GM18511 (cell line): ENCODE data around the gene ACSS1.
"Not testable (repeated sequence)": the region's sequence is repeated elsewhere in the genome, so short reads cannot be mapped to it uniquely, and the experiment has no call there.

Experiments
- ATAC-seq: cut with Tn5 transposase; IDR thresholded peaks from one replicate; pipeline ENCODE4 v1.9.1; 2021; ENCODE audit warnings: mild to moderate bottlenecking, moderate library complexity; ENCODE audit not compliant: unreplicated experiment

ACSS1 gene

GRCh38 chr20:25015986-25016385 lies 42.0 kb downstream of the ACSS1 start:
- ATAC-seq, result no peak

DNA sequence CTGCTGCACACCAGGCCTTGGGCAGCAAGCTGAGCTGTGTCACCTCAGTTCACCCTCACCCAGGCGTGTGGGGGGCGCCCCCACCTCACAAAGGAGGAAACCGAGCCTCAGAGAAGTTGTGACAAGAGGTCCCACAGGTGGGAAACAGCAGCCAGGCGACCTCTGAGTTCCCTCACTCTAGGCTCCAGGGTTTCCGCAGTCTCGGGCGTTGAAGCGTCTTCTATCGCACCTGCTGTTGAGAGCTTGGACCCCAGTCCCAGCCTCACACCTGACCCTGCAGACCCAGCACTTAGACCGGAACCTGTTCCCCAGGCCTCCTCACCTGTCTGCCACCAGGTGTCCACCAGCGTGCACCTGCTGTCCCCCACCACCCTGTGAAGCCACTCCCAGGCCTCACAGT lies 43.1 kb downstream of the ACSS1 start:
- ATAC-seq, result no peak

GRCh38 chr20:25013478-25014380 lies 44.2 kb downstream of the ACSS1 start:
- ATAC-seq, result no peak

GRCh38 chr20:25012616-25013189 lies 45.2 kb downstream of the ACSS1 start:
- ATAC-seq, result no peak

- no peak for ATAC-seq
These were observed 46.1 kb downstream of the ACSS1 start for GRCh38 chr20:25011831-25012241.

GRCh38 chr20:25011261-25011660 lies 46.7 kb downstream of the ACSS1 start:
- no peak for ATAC-seq

GRCh38 chr20:25009218-25010145 lies 48.5 kb downstream of the ACSS1 start:
- no peak for ATAC-seq

DNA sequence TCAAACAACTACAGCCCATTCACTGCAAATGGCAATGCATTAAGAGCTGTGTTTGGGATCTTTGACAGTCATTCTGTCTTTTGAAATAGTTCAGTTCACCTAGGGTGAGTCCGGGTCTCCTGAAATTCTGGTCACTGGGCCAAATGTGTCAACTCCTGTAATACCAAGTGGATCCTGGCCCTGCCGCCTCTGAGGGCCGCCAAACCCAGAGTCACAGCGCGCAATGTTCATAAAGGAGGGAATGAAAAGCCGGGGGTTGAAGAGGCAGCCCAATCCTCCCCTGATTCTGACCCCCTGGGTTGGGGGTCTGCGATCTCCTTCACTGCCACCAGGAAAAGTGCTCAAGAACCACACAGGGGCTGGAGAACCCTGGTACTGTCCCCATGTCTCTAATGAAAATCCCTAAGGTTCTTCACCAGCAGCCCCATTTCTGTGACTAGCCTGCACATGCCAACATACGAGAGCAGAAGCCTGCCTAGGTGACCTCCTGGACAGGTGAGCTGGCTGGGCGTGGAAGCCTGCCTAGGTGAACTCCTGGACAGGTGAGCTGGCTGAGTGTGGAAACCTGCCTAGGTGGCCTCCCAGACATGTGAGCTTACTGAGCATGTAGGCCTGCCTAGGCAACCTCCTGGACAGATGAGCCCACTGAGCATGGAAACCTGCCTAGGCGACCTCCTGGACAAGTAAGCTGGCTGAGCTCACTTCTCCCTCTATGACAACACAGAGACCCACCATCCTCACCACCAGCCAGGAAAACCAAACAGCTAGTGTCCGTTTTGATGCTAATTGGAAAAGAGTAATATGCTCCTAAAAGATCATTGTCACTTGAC lies 49.3 kb downstream of the ACSS1 start:
- no peak for ATAC-seq

GRCh38 chr20:25007491-25008305 lies 50.2 kb downstream of the ACSS1 start:
- ATAC-seq, result no peak

DNA sequence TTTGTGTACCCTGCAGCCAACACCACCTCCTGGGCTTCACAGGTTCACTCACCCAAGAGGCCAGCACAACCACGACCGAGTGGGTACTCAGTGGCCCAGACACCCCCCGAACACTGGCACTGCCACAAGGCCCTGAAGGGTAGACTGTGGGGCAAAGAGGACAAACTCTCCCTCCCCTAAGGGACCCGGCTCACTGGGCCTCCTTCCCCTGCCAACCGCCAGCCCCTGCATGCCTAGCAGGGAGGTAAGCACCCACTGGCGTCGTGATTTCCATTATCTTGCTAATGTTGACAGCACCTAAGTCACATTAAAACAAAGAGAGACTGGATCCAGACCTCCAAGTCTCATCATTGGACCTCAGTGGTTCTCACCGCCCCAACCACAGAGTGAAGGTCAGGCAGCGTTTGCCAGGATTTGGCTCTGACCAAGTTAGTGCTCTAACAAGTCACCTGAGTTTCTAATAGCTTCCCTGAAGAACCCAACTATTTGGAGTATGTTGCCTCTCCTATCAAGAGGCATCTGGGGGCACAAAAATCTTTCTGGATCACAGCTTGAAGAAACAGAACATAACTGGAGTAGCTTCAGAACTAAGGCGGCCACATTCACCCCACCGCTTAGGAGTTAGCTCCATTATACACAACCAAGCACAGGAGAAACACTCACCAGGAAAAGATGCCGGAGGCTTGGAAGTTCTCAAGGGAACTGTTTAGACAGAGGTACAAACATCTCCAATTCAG lies 51.3 kb downstream of the ACSS1 start:
- ATAC-seq, result no peak

GRCh38 chr20:25005661-25006060 lies 52.3 kb downstream of the ACSS1 start:
- no peak for ATAC-seq

- ATAC-seq, result no peak
These were observed 52.7 kb downstream of the ACSS1 start for GRCh38 chr20:25005220-25005619.

DNA sequence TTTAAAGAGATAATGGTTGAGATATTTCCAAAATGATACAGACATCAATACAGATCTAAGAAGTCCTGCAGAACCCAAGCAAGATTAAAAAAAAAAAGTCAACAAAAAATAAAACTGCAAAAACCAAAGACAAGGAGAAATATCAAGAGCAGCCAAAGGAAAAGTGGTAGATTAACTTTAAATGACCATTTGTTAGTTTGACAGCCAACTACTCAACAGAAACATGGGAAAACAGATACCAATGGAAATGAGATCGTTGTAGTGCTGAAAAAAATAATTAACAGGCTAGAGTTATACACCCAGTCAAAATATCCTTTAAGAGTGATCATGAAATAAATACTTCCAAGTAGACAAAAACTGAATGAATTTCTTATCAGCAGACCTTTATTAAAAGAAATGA lies 54.9 kb downstream of the ACSS1 start:
- ATAC-seq, result no peak

DNA sequence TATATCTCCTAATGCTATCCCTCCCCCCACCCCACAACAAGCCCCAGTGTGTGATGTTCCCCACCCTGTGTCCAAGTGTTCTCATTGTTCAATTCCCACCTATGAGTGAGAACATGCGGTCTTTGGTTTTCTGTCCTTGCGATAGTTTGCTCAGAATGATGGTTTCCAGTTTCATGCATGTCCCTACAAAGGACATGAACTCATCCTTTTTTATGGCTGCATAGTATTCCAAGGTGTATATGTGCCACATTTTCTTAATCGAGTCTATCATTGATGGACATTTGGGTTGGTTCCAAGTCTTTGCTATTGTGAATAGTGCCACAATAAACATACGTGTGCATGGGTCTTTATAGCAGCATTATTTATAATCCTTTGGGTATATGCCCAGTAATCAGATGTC lies 56.6 kb downstream of the ACSS1 start:
- ATAC-seq, result not testable (repeated sequence)

DNA sequence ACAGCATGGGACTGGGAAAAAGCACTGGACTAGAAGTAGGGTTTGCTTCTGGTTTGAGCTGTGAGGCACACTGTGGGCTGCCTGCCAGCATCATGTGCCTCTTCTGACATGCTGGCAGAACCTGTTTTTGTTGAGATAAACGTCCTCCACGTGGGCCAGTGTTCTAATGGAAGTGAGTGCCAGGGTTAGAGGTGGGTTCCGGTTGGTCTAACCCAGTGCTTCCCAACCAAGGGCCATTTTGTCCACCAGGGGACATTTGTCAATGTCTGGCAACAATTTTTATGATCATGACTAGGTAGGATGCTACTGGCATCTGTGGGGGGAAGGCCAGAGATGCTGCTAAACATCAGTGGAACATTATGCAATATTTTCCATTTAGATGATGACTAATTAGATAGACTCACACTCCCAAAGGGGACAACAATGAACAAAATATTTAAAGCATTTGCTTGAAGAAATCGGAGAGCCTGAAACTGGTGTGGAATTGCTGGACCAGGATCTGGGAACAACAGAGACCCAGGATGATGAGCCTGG lies 57.6 kb downstream of the ACSS1 start:
- no peak for ATAC-seq

DNA sequence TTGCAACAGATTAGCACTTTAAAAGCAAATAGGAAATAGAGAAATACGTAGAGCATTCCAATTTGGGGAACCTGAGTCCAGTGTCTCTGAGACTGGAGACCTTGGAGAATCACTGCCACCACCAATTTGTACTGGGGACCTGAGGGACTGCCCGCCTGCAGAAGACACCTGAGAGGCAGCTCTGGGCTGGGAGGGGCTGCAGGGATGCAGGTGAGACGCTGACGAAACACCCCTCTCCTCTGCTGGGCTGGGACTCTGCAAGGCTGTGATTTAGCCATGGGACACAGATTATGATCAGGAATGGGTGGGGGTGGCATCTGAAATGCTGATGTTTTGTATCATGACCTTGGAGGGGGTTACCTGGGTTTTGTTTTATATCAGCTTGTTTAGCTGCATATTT lies 58.4 kb downstream of the ACSS1 start:
- ATAC-seq, result no peak

DNA sequence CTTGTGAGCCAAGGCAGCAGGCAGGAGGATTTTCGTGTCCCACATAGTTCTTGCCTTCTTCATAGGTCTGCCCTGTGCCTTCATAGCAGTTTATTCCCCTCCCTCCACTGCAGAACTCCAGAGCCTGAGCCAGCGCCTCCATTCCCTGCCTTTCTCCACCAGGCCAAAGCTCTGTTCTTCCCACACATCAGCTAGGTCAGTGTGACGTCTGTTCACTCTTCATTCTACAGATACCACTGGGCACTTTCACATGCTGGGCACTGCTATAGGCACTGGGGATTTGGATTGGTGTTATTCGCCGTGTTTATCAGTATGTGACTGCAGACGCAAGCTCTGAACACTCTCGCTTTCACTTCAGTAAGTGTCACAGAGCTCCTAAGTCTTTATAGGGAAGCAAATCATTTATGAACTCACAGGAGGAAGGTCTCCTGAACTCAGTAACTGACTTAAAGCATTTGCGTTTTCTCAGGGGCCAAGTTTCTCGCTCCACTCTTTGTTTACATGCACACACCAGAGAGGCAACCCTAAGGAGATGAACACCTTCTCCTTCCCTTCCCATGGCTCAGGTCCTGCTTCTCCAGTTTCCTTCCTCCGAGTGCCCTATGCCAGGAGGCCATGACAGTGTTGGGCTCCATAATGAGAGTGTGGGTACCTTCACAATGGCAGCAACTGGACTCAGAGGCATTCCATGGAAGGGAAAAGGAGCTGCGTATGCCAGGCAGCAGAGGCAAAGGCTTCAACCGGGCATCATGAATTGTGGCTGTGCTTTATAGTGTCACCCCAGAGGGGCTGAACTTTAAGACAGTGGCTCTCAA lies 59.1 kb downstream of the ACSS1 start:
- no peak for ATAC-seq

DNA sequence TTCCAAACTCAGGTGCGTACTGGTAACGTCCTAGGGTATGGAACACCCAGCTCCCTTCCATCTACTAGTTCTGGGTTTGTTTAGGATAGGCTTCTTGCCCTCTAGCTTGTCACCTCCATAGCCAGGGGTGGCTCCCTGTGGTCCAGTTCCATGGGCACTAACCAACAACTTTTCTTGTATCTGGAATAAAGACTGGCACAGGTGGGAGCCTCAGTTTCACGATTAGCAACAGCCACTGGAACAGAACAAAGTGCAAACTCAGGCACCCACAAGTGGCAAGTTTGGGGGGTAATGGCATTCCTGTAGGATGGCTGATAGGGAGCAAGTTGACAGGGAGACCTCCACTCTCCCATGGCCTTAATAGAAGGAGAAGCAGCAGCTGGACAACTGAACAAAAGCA lies 59.8 kb downstream of the ACSS1 start:
- no peak for ATAC-seq
